ENCODE data around the gene NT5C1B. TPM values are rescaled to one million over a fixed set of nuclear protein-coding genes. Genes with fewer than 3 reads are reported as not detected.
A peak's percentile ranks its signal among the peaks of the same experiment; 100 is the strongest.

Gene NT5C1B
- total RNA-seq, 2 experiments from 2014 or later, result not detected

DNA sequence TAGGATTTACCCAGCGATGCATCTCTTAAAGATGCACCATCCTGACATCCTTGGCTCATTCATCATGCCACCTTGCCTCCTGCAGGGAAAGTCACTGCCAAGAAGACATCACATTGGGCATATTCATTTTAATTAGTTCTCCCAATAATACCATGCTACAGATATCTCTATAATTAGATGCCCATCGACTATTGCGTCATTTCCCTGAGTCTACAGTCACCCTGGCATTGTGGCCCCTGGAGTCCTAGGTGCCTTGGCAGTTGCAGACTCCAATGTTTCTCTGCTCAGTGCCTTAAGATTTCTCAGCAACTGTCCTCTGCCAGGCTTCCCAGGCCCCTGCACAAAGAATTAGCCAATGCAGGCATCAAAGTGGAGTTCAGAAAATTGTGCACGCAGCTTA, 61.5 kb downstream of the NT5C1B start:
- Mint-ChIP-seq H3K4me3 (no peak overlapping the region), H3K9me3 (no peaks in the 10 kb centered on the region), H3K4me1 (no peaks in the 10 kb centered on the region), H3K27ac (no peak overlapping the region), H3K27me3 (no peaks in the 10 kb centered on the region), H3K36me3 (ENCODE audit: low read depth) (no peaks in the 10 kb centered on the region)
- DNase-seq, result no peak
- ChIA-PET CTCF (interaction anchor here (2.4 kb wide), 1 partner anchor 8 kb away, joined by 10 read pairs; no protein-coding TSS in a partner anchor), POLR2A (no interaction called here)

GRCh38 chr2:18527326-18527725, 62.0 kb downstream of the NT5C1B start:
- H3K36me3 Mint-ChIP-seq (ENCODE audit: low read depth), result no peaks in the 10 kb centered on the region
- CTCF ChIA-PET, result interaction anchor here (0.9 kb wide), 1 partner anchor 10 kb away, joined by 3 read pairs; no protein-coding TSS in a partner anchor
- no peak overlapping the region for H3K27ac Mint-ChIP-seq
- no peak for DNase-seq
- POLR2A ChIA-PET, result no interaction called here
- no peaks in the 10 kb centered on the region for H3K9me3 Mint-ChIP-seq
- H3K4me3 Mint-ChIP-seq, result no peak overlapping the region
- H3K27me3 Mint-ChIP-seq, result no peaks in the 10 kb centered on the region
- no peaks in the 10 kb centered on the region for H3K4me1 Mint-ChIP-seq

DNA sequence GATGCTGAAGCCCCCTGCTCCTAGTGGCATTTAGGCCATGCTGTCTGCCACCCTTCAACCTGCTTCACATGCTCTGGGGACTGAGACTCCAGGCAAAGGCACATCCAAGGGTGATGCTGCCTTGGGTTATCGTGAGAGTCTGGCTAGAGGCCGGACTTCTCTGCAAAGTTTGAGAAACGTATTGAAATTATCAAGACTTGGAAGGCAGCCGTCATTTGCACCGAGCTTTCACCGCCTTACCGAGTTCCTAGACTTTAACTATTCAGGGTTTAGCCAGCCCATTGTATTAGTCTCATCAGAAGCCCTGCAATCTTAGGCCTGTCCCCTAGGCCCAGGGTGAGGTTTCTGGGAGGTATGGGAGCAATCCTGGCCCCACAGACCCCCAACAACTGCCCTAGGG, 62.9 kb downstream of the NT5C1B start:
- POLR2A ChIA-PET, result no interaction called here
- no peak for DNase-seq
- Mint-ChIP-seq H3K27me3 (no peaks in the 10 kb centered on the region), H3K9me3 (no peaks in the 10 kb centered on the region), H3K36me3 (ENCODE audit: low read depth) (no peaks in the 10 kb centered on the region), H3K27ac (no peak overlapping the region), H3K4me1 (no peaks in the 10 kb centered on the region), H3K4me3 (no peak overlapping the region)
- CTCF ChIA-PET, result interaction anchor here (0.9 kb wide), 1 partner anchor 9 kb away, joined by 3 read pairs; no protein-coding TSS in a partner anchor

GRCh38 chr2:18525852-18526251, 63.5 kb downstream of the NT5C1B start:
- CTCF ChIA-PET, result no interaction called here

DNA sequence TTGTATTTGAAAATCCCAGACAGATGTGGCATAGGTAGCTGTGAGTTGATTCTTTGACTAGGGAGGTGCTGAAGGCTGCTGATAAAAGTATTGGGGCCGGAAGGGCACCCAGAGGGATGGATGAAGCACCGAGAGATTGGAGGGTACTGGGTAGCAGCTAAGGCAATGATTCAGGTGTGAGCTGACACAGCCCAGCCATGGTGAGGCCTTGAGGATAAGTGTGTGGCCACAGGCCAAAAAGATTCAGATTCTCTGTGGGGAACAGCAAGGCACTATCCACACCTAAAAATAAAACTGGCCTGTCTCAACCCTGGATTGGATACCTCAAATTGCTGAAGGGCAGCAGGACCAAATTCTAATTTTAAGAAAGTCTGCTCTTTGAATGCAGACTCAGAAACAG, 64.1 kb downstream of the NT5C1B start:
- Mint-ChIP-seq H3K4me1 (no peaks in the 10 kb centered on the region), H3K27me3 (peaks cover 2% of the 10 kb centered on the region), H3K36me3 (ENCODE audit: low read depth) (no peaks in the 10 kb centered on the region), H3K9me3 (no peaks in the 10 kb centered on the region), H3K27ac (no peak overlapping the region), H3K4me3 (no peak overlapping the region)
- ChIA-PET POLR2A (no interaction called here), CTCF (no interaction called here)
- no peak for DNase-seq

More at GRCh38 chr2:18525852-18526251, 63.5 kb downstream of the NT5C1B start:
- H3K27ac Mint-ChIP-seq, result no peak overlapping the region
- no peak for DNase-seq
- POLR2A ChIA-PET, result no interaction called here
- H3K9me3 Mint-ChIP-seq, result no peaks in the 10 kb centered on the region
- no peak overlapping the region for H3K4me3 Mint-ChIP-seq
- H3K4me1 Mint-ChIP-seq, result no peaks in the 10 kb centered on the region
- no peaks in the 10 kb centered on the region for H3K36me3 Mint-ChIP-seq (ENCODE audit: low read depth)
- H3K27me3 Mint-ChIP-seq, result no peaks in the 10 kb centered on the region

DNA sequence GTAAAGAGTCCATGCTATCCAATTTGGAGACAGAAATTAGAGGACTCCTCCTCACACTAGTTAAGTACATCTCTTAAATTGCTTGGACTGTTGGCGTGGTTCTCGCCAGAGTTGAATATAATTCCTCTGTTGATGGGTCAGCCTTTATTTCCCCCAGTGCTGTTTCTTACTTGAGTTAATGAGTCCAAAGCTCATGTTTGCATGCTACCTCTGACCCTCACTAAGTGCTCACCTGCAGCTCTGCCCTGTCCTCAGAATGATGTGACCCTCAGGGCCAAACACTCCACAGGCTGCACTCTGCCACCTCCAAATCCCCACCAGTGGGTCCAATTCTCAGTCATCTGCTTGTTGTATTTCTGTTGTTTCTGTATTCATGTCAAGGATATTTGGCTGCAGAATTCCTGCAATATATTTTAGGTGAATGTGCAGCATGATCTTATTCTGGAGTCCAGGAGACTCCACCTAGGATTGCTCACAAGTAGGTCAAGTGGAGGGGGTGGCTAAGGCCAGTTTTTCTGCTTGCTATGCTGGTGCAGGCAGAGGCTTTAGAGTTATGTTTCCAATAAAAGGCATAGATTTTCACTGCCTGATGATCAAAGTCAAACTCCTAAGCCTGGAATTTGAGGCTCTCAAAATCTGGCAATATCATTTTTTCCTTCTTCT, 66.8 kb downstream of the NT5C1B start:
- Mint-ChIP-seq H3K4me1 (no peaks in the 10 kb centered on the region), H3K4me3 (no peak overlapping the region), H3K27ac (no peak overlapping the region), H3K9me3 (no peaks in the 10 kb centered on the region), H3K36me3 (ENCODE audit: low read depth) (no peaks in the 10 kb centered on the region), H3K27me3 (peaks cover 9% of the 10 kb centered on the region)
- ChIA-PET POLR2A (no interaction called here), CTCF (interaction anchor here (1.1 kb wide), 1 partner anchor 1340 kb away, joined by 5 read pairs; no protein-coding TSS in a partner anchor)
- no peak for DNase-seq

GRCh38 chr2:18520451-18521425, 68.6 kb downstream of the NT5C1B start:
- POLR2A ChIA-PET, result no interaction called here
- Mint-ChIP-seq H3K27me3 (peaks cover 16% of the 10 kb centered on the region), H3K36me3 (ENCODE audit: low read depth) (no peaks in the 10 kb centered on the region), H3K4me1 (no peaks in the 10 kb centered on the region), H3K9me3 (no peaks in the 10 kb centered on the region), H3K4me3 (no peak overlapping the region), H3K27ac (no peak overlapping the region)
- CTCF ChIA-PET, result interaction anchor here (0.5 to 2.5 kb wide), 14 partner anchors 8 to 1344 kb away, joined by 3 to 10 read pairs (median 3); partner anchors contain the start of gene RDH14
- DNase-seq, result peak; percentile 69

DNA sequence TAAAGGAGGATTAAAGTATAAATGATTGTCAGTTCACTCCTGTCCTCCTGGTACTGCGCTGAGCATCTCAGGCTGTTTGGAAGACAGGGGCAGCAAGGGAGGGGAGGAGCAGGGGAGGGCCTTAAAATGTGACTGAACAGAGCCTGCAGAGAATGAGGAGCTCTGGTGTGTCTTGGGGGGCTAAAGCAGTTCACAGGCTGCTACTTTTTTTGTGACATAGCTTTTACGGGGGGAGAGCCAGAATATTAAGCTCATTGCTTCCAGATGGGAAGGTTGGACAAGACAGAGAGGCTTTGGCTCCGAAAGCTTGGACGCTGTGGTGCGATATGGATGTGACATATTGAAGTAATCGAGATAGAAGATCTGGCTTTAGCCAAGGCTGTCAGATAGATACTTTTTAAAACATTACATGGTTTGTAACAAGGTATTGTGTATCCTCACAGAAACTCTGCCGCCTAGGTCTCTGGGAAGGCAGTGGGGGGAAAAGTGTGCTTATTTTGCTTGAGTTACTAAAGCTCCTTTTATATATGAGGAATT, 69.4 kb downstream of the NT5C1B start:
- ChIA-PET CTCF (interaction anchor here (0.7 to 2.5 kb wide), 11 partner anchors 9 to 1344 kb away, joined by 3 to 10 read pairs (median 3); partner anchors contain the start of gene RDH14), POLR2A (no interaction called here)
- no peak for DNase-seq

DNA sequence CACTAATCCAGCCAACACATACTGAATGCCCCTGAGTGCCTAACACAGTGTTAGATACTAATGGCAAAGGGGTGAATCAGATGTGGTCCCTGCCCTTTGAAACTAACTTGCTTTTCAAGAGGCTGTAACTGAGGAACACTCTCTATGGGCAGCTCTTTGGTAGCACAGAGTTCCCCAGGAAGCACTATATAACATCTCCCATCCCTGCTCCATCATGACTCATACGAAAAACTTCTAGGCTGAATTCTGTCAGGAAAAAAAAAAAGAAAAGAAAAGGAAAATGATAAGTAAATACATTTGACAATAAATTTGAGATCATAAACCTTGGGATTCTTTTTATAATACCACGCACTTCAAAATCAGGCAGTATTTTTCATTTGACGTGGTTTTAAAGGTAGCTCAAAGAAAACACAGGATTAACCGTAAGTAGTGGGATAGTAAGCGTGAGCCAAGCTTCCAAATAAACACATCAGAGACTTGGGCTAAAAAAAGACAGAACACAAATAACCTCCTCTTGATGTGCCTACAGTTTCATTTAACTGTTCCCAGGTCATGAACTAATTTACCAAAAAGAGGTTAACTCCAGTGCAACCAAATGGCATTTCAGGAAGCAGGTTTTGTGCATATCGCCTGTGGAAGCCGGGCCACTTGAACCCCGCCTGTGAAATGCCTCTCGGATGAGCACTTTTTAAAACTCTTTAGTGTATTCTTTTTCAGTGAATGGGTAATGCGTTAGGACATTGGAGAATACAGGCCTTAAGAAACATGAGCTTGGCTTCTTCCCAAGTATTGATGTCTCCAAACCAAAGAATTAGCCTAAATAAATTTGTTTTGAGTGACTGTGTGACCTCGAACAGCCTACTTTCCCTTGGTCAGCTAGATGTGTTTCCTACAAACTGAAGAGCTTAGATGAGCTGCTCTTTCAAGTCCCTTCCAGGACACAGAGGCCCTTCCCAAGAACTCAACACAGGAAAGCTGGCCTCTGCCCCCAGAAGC, 71.0 kb downstream of the NT5C1B start:
- no peak for DNase-seq
- no peak overlapping the region for H3K27ac Mint-ChIP-seq
- no peaks in the 10 kb centered on the region for H3K9me3 Mint-ChIP-seq
- no peaks in the 10 kb centered on the region for H3K4me1 Mint-ChIP-seq
- no peaks in the 10 kb centered on the region for H3K36me3 Mint-ChIP-seq (ENCODE audit: low read depth)
- ChIA-PET POLR2A (no interaction called here), CTCF (interaction anchor here (1.0 to 2.5 kb wide), 3 partner anchors 9 to 12 kb away, joined by 3 to 10 read pairs (median 3); no protein-coding TSS in a partner anchor)
- no peak overlapping the region for H3K4me3 Mint-ChIP-seq
- H3K27me3 Mint-ChIP-seq, result peaks cover 16% of the 10 kb centered on the region

More for the DNA sequence above, 69.4 kb downstream of the NT5C1B start:
- Mint-ChIP-seq H3K4me3 (no peak overlapping the region), H3K27me3 (peaks cover 16% of the 10 kb centered on the region), H3K4me1 (no peaks in the 10 kb centered on the region), H3K9me3 (no peaks in the 10 kb centered on the region), H3K27ac (no peak overlapping the region), H3K36me3 (ENCODE audit: low read depth) (no peaks in the 10 kb centered on the region)

DNA sequence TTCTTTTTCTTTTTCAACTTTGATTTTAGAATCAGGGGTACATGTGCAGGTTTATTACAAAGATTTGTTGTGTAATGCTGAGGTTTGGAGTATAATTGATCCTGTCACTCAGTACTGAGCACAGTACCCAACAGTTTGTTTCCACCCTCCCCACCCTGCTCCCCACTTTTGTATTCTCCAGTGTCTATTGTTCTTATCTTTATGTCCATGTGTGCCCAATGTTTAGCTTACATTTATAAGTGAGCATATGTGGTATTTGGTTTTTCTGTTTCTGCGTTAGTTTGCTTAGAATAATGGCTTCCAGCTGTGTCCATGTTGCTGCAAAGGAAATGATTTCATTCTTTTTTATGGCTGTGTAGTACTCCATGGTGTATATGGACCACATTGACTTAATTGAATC, 72.0 kb downstream of the NT5C1B start:
- no peaks in the 10 kb centered on the region for H3K9me3 Mint-ChIP-seq
- CTCF ChIA-PET, result interaction anchor here (1.1 kb wide), 1 partner anchor 10 kb away, joined by 3 read pairs; no protein-coding TSS in a partner anchor
- H3K4me1 Mint-ChIP-seq, result no peaks in the 10 kb centered on the region
- no peak for DNase-seq
- POLR2A ChIA-PET, result no interaction called here
- no peak overlapping the region for H3K27ac Mint-ChIP-seq
- peaks cover 16% of the 10 kb centered on the region for H3K27me3 Mint-ChIP-seq
- H3K36me3 Mint-ChIP-seq (ENCODE audit: low read depth), result no peaks in the 10 kb centered on the region
- no peak overlapping the region for H3K4me3 Mint-ChIP-seq

DNA sequence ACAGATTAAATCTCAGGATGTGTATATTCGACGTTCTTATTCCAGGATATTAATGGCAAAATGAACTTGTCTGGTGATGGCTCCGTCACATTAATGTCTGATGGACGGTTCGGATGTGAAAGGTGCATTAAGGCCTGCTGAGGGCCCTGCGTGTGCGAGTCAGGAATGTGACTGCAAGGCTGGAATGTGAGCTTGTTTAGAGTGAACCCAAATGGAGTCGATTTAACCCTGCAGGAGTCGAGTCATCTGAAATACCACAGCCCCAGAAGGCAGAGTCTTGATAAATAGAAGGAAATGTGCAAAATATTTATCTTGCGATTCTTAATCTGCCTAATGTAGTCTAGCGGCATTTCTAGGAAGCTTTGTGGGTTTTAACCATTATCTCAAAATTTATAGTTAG, 73.3 kb downstream of the NT5C1B start:
- Mint-ChIP-seq H3K27ac (no peak overlapping the region), H3K4me3 (no peak overlapping the region), H3K27me3 (peaks cover 16% of the 10 kb centered on the region), H3K36me3 (ENCODE audit: low read depth) (no peaks in the 10 kb centered on the region), H3K9me3 (no peaks in the 10 kb centered on the region), H3K4me1 (no peaks in the 10 kb centered on the region)
- CTCF ChIA-PET, result no interaction called here
- POLR2A ChIA-PET, result interaction anchor here (0.8 kb wide), 1 partner anchor 44 kb away, joined by 3 read pairs; the partner anchor contains the start of gene RDH14
- DNase-seq, result no peak

Data from activated CD4-positive, alpha-beta memory T cell treated with anti-CD3 and anti-CD28 coated beads, Interleukin-2, amount 10 ng/mL, durations not matched to agents 7 days and 5 days (primary cell).